Iris pigment epithelial cell (primary cell): ENCODE measurements around the gene HOXD8.

Source experiments
- DNase-seq: peaks from one replicate; pipeline ENCODE4 v3.0.0-alpha.2; 2011; ENCODE audit warnings: low read depth

Gene HOXD8

GRCh38 chr2:176117162-176117822 lies 12.2 kb upstream of the HOXD8 start:
- no peak for DNase-seq

- no peak for DNase-seq
Observed at GRCh38 chr2:176117823-176118371, 11.6 kb upstream of the HOXD8 start.

DNA sequence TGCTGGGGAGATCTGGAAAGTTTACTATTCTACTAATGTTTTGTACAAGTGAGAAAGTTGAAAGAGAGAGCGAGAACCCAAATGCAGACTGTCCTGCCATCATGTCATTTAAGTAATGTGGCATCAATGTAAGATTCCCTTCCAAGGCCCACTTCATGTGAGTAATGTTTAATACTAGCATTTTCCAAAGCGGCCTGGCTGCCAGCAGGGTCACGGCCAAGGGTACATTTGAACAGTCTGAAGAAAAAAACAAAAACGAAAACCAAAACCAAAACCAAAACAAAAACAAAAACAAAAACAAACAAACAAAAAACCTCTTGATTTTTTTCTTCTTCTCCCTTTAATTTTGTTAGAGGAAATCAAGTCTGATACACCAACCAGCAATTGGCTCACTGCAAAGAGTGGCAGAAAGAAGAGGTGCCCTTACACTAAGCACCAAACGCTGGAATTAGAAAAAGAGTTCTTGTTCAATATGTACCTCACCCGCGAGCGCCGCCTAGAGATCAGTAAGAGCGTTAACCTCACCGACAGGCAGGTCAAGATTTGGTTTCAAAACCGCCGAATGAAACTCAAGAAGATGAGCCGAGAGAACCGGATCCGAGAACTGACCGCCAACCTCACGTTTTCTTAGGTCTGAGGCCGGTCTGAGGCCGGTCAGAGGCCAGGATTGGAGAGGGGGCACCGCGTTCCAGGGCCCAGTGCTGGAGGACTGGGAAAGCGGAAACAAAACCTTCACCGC lies 10.7 kb upstream of the HOXD8 start:
- DNase-seq, result no peak

- no peak for DNase-seq
Observed at GRCh38 chr2:176120364-176121189, 8.9 kb upstream of the HOXD8 start.

- no peak for DNase-seq
Observed at GRCh38 chr2:176121190-176122051, 8.1 kb upstream of the HOXD8 start.

GRCh38 chr2:176122052-176122682 lies 7.3 kb upstream of the HOXD8 start:
- DNase-seq, result no peak

GRCh38 chr2:176122683-176123410 lies 6.7 kb upstream of the HOXD8 start, which contains the start of gene HOXD9:
Gene HOXD9, plus strand, starts transcription at chr2:176122719. Its CDS starts 50 bp downstream, at chr2:176122769.
- no peak for DNase-seq

- no peak for DNase-seq
Observed at GRCh38 chr2:176123411-176124109, 5.9 kb upstream of the HOXD8 start.

- DNase-seq, result no peak
Observed at GRCh38 chr2:176124110-176124946, 5.2 kb upstream of the HOXD8 start.

DNA sequence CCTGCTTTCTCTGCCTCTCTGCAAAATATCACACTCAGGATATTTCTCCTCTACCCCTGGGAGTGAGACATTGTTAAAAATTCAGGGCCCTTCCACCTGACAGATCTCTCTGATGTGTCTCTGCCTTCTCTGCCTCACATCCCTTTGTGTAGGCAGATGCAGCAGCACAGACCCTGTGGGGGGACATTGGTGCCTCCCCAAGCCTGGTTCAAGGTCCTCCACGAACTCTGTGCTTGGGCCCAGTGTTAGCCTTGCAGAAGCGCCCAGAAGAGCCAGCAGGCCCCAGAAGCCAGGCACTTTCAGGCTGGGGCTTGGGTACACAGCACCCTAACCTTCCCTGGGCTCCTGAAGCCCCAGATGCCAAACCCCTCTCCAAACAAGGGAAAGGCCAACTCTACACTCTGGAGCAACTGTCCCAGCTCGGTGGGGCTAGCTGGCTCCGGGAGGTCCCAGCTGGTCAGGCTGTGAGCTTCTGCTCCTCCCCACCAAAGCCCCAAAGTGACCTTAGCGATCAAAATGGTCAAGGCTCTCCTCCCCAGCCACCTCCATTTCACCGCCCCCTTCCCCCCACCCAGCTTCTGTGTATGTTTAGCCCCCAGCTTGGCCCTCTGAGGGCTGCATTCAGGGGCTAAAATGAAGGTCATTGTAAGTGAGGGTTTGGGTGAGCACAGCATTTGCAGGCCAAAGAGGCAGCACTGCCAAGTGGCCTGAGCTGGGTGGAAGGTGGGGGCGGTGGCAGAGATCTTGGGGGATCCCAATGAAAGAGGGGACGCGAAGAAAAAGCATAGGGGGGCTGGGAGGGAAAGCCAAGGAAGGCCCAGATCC lies 4.3 kb upstream of the HOXD8 start:
- no peak for DNase-seq

- no peak for DNase-seq
Observed at GRCh38 chr2:176125772-176126054, 3.8 kb upstream of the HOXD8 start.

- peak; percentile 53 for DNase-seq
Observed at GRCh38 chr2:176126929-176127773, 2.4 kb upstream of the HOXD8 start.

GRCh38 chr2:176127774-176128072 lies 1.8 kb upstream of the HOXD8 start:
- no peak for DNase-seq

- DNase-seq, result no peak
Observed at GRCh38 chr2:176128172-176128981, 1.1 kb upstream of the HOXD8 start.

- no peak for DNase-seq
Observed at GRCh38 chr2:176129813-176130146, 275 bp downstream of the HOXD8 start.

DNA sequence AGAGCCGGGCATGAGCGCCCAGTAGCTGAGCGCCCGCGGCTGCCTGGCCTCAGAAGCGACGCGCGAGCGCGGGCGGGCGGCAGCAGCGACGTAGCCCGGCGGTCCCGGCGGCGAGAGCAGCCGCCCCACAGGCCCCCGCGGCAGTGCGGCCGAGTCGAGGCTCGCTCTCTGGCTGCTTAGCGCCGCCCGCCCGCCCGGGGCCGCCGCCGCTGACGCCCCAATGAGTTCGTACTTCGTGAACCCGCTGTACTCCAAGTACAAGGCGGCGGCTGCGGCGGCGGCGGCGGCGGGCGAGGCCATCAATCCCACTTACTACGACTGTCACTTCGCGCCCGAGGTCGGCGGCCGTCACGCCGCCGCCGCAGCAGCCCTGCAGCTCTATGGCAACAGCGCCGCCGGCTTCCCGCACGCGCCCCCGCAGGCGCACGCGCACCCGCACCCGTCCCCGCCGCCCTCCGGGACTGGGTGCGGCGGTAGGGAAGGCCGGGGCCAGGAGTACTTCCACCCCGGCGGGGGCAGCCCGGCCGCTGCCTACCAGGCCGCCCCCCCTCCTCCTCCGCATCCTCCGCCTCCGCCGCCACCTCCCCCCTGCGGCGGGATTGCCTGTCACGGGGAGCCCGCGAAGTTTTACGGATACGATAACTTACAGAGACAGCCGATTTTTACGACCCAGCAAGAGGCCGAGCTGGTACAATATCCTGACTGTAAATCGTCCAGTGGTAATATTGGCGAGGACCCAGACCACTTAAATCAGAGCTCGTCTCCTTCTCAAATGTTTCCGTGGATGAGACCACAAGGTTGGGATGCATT lies 847 bp downstream of the HOXD8 start:
- no peak for DNase-seq
